ENCODE data around the gene SGCE.

- no peak for TF ChIP-seq EZH2 (IDR thresholded peaks at IDR 0.05; ENCODE audit: low read length, unreplicated experiment)
- TF ChIP-seq CTCF (conservative IDR thresholded peaks at IDR 0.05; ENCODE audit: low read depth, low read length), result no peak
Observed at GRCh38 chr7:94580601-94581000, 75.3 kb downstream of the SGCE start.
